Measurements from ENCODE around the gene KIF13A. TPM values are rescaled to one million over a fixed set of nuclear protein-coding genes. Genes with fewer than 3 reads are reported as not detected.
A peak's percentile ranks its signal among the peaks of the same experiment; 100 is the strongest.

KIF13A gene
- total and polyA plus RNA-seq, 9 of the 15 experiments (the other 6 are each of a cell fraction or from before 2014, with no cell fraction given) = 3.6 to 44.3 (median 29.7) TPM

- TF ChIP-seq, protein P1, sequence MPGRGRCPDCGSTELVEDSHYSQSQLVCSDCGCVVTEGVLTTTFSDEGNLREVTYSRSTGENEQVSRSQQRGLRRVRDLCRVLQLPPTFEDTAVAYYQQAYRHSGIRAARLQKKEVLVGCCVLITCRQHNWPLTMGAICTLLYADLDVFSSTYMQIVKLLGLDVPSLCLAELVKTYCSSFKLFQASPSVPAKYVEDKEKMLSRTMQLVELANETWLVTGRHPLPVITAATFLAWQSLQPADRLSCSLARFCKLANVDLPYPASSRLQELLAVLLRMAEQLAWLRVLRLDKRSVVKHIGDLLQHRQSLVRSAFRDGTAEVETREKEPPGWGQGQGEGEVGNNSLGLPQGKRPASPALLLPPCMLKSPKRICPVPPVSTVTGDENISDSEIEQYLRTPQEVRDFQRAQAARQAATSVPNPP (IDR thresholded peaks at IDR 0.05; ENCODE audit: borderline replicate concordance, insufficient read depth, insufficient read length) = no peak
- TF ChIP-seq MCM2 (IDR thresholded peaks at IDR 0.05; ENCODE audit: low read depth) = no peak
- TF ChIP-seq HOMEZ (CRISPR knock-in tag; IDR thresholded peaks at IDR 0.05) = no peak
- TF ChIP-seq, protein P2, sequence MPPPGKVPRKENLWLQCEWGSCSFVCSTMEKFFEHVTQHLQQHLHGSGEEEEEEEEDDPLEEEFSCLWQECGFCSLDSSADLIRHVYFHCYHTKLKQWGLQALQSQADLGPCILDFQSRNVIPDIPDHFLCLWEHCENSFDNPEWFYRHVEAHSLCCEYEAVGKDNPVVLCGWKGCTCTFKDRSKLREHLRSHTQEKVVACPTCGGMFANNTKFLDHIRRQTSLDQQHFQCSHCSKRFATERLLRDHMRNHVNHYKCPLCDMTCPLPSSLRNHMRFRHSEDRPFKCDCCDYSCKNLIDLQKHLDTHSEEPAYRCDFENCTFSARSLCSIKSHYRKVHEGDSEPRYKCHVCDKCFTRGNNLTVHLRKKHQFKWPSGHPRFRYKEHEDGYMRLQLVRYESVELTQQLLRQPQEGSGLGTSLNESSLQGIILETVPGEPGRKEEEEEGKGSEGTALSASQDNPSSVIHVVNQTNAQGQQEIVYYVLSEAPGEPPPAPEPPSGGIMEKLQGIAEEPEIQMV (tag; conservative IDR thresholded peaks at IDR 0.05; ENCODE audit: low read depth) = no peak
- TF ChIP-seq NR2F6 (CRISPR knock-in tag; IDR thresholded peaks at IDR 0.05) = no peak
- TF ChIP-seq, protein P3, sequence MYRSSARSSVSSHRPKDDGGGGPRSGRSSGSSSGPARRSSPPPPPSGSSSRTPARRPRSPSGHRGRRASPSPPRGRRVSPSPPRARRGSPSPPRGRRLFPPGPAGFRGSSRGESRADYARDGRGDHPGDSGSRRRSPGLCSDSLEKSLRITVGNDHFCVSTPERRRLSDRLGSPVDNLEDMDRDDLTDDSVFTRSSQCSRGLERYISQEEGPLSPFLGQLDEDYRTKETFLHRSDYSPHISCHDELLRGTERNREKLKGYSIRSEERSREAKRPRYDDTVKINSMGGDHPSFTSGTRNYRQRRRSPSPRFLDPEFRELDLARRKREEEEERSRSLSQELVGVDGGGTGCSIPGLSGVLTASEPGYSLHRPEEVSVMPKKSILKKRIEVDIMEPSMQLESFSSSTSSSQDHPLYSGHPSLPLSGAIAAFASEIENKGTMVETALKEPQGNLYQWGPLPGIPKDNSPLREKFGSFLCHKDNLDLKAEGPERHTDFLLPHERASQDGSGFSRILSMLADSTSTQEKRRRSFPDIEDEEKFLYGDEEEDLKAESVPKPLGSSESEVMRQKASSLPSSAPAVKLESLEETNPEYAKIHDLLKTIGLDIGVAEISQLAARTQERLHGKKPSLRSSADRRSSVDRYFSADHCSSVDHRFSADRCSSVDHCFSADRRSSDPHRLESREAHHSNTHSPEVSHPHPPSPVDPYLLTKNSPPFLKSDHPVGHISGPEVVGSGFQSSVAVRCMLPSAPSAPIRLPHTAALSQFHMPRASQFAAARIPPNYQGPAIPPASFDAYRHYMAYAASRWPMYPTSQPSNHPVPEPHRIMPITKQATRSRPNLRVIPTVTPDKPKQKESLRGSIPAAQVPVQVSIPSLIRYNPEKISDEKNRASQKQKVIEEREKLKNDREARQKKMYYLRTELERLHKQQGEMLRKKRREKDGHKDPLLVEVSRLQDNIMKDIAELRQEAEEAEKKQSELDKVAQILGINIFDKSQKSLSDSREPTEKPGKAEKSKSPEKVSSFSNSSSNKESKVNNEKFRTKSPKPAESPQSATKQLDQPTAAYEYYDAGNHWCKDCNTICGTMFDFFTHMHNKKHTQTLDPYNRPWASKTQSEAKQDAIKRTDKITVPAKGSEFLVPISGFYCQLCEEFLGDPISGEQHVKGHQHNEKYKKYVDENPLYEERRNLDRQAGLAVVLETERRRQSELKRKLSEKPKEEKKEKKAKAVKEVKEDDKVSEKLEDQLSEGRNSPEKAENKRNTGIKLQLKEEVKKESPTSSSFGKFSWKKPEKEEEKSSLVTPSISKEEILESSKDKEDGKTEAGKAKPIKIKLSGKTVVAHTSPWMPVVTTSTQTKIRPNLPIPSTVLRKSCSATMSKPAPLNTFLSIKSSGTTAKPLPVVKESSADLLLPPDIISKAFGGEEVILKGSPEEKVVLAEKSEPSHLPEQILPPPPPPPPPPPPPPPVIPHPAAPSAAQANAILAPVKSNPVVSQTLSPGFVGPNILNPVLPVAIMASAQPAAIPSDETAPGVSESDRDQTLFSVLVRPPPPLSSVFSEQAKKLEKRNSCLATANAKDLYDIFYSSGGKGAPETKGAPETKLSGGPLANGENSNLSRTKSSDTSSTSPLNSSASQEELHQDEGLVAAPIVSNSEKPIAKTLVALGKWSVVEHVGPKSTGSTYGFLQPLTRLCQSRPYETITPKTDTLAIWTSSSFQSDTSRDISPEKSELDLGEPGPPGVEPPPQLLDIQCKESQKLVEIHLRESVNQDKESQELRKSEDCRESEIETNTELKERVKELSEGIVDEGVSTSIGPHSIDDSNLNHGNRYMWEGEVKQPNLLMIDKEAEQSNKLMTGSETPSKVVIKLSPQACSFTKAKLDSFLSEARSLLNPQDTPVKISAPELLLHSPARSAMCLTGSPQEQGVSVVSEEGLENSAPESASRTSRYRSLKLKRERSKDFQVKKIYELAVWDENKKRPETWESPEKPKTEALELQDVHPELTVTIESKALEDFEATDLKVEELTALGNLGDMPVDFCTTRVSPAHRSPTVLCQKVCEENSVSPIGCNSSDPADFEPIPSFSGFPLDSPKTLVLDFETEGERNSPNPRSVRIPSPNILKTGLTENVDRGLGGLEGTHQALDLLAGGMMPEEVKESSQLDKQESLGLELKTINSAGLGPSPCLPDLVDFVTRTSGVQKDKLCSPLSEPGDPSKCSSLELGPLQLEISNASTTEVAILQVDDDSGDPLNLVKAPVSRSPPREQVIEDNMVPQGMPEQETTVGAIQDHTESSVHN (IDR thresholded peaks at IDR 0.05; ENCODE audit: borderline replicate concordance in 1 of 2, low read depth in 1 of 2) = no peak
- peak; percentile 5; the same call in 1 of the 2 replicates for TF ChIP-seq ZNF395 (CRISPR knock-in tag; IDR thresholded peaks at IDR 0.05)
- peak; percentile 13 for TF ChIP-seq TBP (optimal IDR thresholded peaks at IDR 0.05; ENCODE audit: low read depth, low read length)
- no peak for TF ChIP-seq MBD1 (CRISPR knock-in tag; IDR thresholded peaks at IDR 0.05)
These were observed 584 bp downstream of the KIF13A start (continued) for GRCh38 chr6:17986656-17987446.
